ENCODE measurements around the gene CMTM4. TPM values are rescaled to one million over a fixed set of nuclear protein-coding genes. Genes with fewer than 3 reads are reported as not detected.

CMTM4 gene
- 11.8 TPM for polyA plus RNA-seq (2013, experiment 1 of 2; ENCODE audit: insufficient read length)
- 13.8 TPM for polyA plus RNA-seq (2013, experiment 2 of 2; ENCODE audit: insufficient read length)

GRCh38 chr16:66696669-66697630, at the start of gene CMTM4:
Gene CMTM4 (minus strand): TSS chr16:66696743. CDS start chr16:66696525, 218 bp downstream.
- DNase-seq, result peak; percentile 89

GRCh38 chr16:66746048-66746447, 49.5 kb upstream of the CMTM4 start:
- no peak for DNase-seq

GRCh38 chr16:66741950-66742808, 45.6 kb upstream of the CMTM4 start:
- DNase-seq, result peak; percentile 58

- peak; percentile 93 for DNase-seq
Observed at GRCh38 chr16:66741169-66741900, 44.8 kb upstream of the CMTM4 start.

GRCh38 chr16:66740533-66740932, 44.0 kb upstream of the CMTM4 start:
- DNase-seq, result no peak

GRCh38 chr16:66740010-66740409, 43.5 kb upstream of the CMTM4 start:
- peak; percentile 44 for DNase-seq

- no peak for DNase-seq
Observed at GRCh38 chr16:66735891-66736290, 39.3 kb upstream of the CMTM4 start.

- DNase-seq, result no peak
Observed at GRCh38 chr16:66731101-66731500, 34.6 kb upstream of the CMTM4 start.

GRCh38 chr16:66728804-66729203, 32.3 kb upstream of the CMTM4 start:
- DNase-seq, result no peak

- peak; percentile 71 for DNase-seq
Observed at GRCh38 chr16:66728117-66728787, 31.7 kb upstream of the CMTM4 start.

- DNase-seq, result peak; percentile 58
Observed at GRCh38 chr16:66720766-66721165, 24.2 kb upstream of the CMTM4 start.

- no peak for DNase-seq
Observed at GRCh38 chr16:66719246-66719645, 22.7 kb upstream of the CMTM4 start.

GRCh38 chr16:66717776-66718175, 21.2 kb upstream of the CMTM4 start:
- no peak for DNase-seq

GRCh38 chr16:66717112-66717675, 20.7 kb upstream of the CMTM4 start:
- DNase-seq, result peak; percentile 61

GRCh38 chr16:66714654-66715307, 18.2 kb upstream of the CMTM4 start:
- no peak for DNase-seq

- no peak for DNase-seq
Observed at GRCh38 chr16:66714062-66714461, 17.5 kb upstream of the CMTM4 start.

GRCh38 chr16:66713076-66713475, 16.5 kb upstream of the CMTM4 start:
- DNase-seq, result no peak

GRCh38 chr16:66712512-66712911, 16.0 kb upstream of the CMTM4 start:
- DNase-seq, result no peak

- no peak for DNase-seq
Observed at GRCh38 chr16:66711581-66711980, 15.0 kb upstream of the CMTM4 start.

- DNase-seq, result no peak
Observed at GRCh38 chr16:66706506-66706880, 9.9 kb upstream of the CMTM4 start.

Measured in fibroblast of skin of scalp (primary cell).